K562 (cell line): Measurements from ENCODE around the gene NDST1. TPM values are rescaled to one million over a fixed set of nuclear protein-coding genes. Genes with fewer than 3 reads are reported as not detected.

ENCODE experiments used
- ARID1B ChIP-seq: fragments of 450-650 bp; IDR thresholded peaks from 2 replicates; pipeline ENCODE4 v1.6.1; 2016; ENCODE audit warnings: antibody characterized with exemption, mild to moderate bottlenecking, inconsistent platforms
- ATF7 ChIP-seq: fragments of 450-650 bp; IDR thresholded peaks from 2 replicates; pipeline ENCODE4 v1.7.1; 2014; ENCODE audit warnings: mild to moderate bottlenecking, moderate library complexity
- BRF2 ChIP-seq: IDR thresholded peaks from 3 replicates; pipeline ENCODE4 v1.6.1; 2011; ENCODE audit warnings: borderline replicate concordance, mild to moderate bottlenecking; ENCODE audit not compliant: insufficient read length, insufficient read depth
- CXXC5 ChIP-seq: fragments of 250-450 bp; sonication (Bioruptor Pico); IDR thresholded peaks from 2 replicates; pipeline ENCODE4 v1.8.0; 2022; ENCODE audit warnings: inconsistent platforms, mild to moderate bottlenecking, moderate library complexity
- EZH2 ChIP-seq: IDR thresholded peaks from 2 replicates; pipeline ENCODE4 v1.6.1; 2012; ENCODE audit warnings: low read depth, mild to moderate bottlenecking, inconsistent platforms, low read length, borderline replicate concordance
- HMGXB4 ChIP-seq: sonication (generic); formaldehyde crosslinking; IDR thresholded peaks from 2 replicates; pipeline ENCODE4 v1.8.1; 2023; ENCODE audit warnings: mild to moderate bottlenecking, missing genetic modification reagents
- HNRNPLL ChIP-seq: fragments of 200-400 bp; formaldehyde crosslinking; IDR thresholded peaks from 2 replicates; pipeline ENCODE4 v1.6.1; 2017; ENCODE audit warnings: low read length, low read depth, mild to moderate bottlenecking; ENCODE audit not compliant: poor library complexity, severe bottlenecking
- MEF2D ChIP-seq: conservative IDR thresholded peaks from 2 replicates; pipeline ENCODE4 v1.6.1; 2016; ENCODE audit warnings: low read depth, missing genetic modification characterization, missing compliant biosample characterization
- PKNOX1 ChIP-seq: fragments of 450-650 bp; IDR thresholded peaks from 2 replicates; pipeline ENCODE4 v1.6.1; 2016
- PRDM10 ChIP-seq: fragments of 450-650 bp; IDR thresholded peaks from 2 replicates; pipeline ENCODE4 v1.6.1; 2018; ENCODE audit not compliant: partially characterized antibody
- ZFX ChIP-seq: sonication (generic); formaldehyde crosslinking; IDR thresholded peaks from 2 replicates; pipeline ENCODE4 v1.8.0; 2022; ENCODE audit warnings: mild to moderate bottlenecking, missing genetic modification reagents, moderate library complexity
- polyA plus RNA-seq, 8 experiments: library from polyadenylated mRNA; depleted of rRNA in 4 of 8; stranded (reverse) in 5 of 8; unstranded in 3 of 8; fragments of >200 nt; fragmentation: Nextera tagmentation in 2 of 8; fragmentation: Illumina TruSeq in 1 of 8; extraction: Ambion mirVana in 2 of 8; extraction: Trizol in 1 of 8; gene quantifications; 2 replicates each; pipeline versions ENCODE4 v1.2.1 to v1.2.3, GENCODE V29; 2011 to 2014; ENCODE audit warnings: inconsistent platforms in 1 of 8, missing spikeins in 1 of 8
- total RNA-seq, 7 experiments: library from RNA; depleted of rRNA in 6 of 7; stranded (reverse); fragments of >200 nt in 6 of 7; fragmentation: Illumina TruSeq in 2 of 7; extraction: Trizol in 2 of 7; gene quantifications; 2 replicates each; pipeline versions ENCODE4 v1.2.1 to v1.2.3, GENCODE V29; 2011 to 2021; ENCODE audit warnings: low replicate concordance in 1 of 7

NDST1 gene
- total and polyA plus RNA-seq, 9 of the 15 experiments (the other 6 are each of a cell fraction or from before 2014, with no cell fraction given) = 0.38 to 47.9 (median 9.9) TPM

- TF ChIP-seq PKNOX1 (peak; percentile 72), ZFX (CRISPR knock-in tag) (peak; percentile 48), HMGXB4 (CRISPR knock-in tag) (no peak), PRDM10 (no peak), ATF7 (peak; percentile 44; the same call in 1 of the 2 replicates), BRF2 (no peak), HNRNPLL (no peak), EZH2 (no peak), MEF2D (tag) (no peak), ARID1B (peak; percentile 93), CXXC5 (CRISPR knock-in tag) (peak; percentile 84)
- TF ChIP-seq, all 486 proteins: peak for 53
These were observed 87.6 kb downstream of the NDST1 start (continued) for GRCh38 chr5:150595466-150596031.
